Astrocyte (in vitro differentiated cells and primary cell): Measurements from ENCODE around the gene PRKD3. TPM values are rescaled to one million over a fixed set of nuclear protein-coding genes. Genes with fewer than 3 reads are reported as not detected.

Experiments
- DNase-seq: peaks from one replicate; pipeline ENCODE4 v3.0.0-alpha.2; 2010; ENCODE audit warnings: low read depth
- FAIRE-seq: peaks from 2 replicates; lab custom pipeline; 2011; peaks lifted over from hg19 to GRCh38; lab: Jason Lieb, UNC
- H2AFZ ChIP-seq: 2 replicates; pipeline ENCODE4 v1.6.0; 2012; ENCODE audit warnings: low read depth, low read length, inconsistent platforms
- H3K27ac ChIP-seq: 2 replicates; pipeline ENCODE4 v1.5.1; 2011; ENCODE audit warnings: low read depth, low read length, inconsistent platforms
- H3K27me3 ChIP-seq: 2 replicates; pipeline ENCODE4 v1.6.0; 2011; ENCODE audit warnings: low read length, inconsistent platforms; ENCODE audit not compliant: insufficient read depth
- H3K36me3 ChIP-seq: 2 replicates; pipeline ENCODE4 v1.5.1; 2011; ENCODE audit warnings: low read length, inconsistent platforms; ENCODE audit not compliant: insufficient read depth
- H3K4me1 ChIP-seq: 2 replicates; pipeline ENCODE4 v1.5.1; 2011; ENCODE audit warnings: low read length, inconsistent platforms; ENCODE audit not compliant: insufficient read depth
- H3K4me2 ChIP-seq: 2 replicates; pipeline ENCODE4 v1.6.0; 2012; ENCODE audit warnings: low read length, inconsistent platforms
- H3K4me3 ChIP-seq: 2 replicates; pipeline ENCODE4 v1.5.1; 2011; ENCODE audit warnings: low read depth, mild to moderate bottlenecking, low read length, inconsistent platforms; ENCODE audit not compliant: insufficient read depth
- H3K79me2 ChIP-seq: 2 replicates; pipeline ENCODE4 v1.6.0; 2012; ENCODE audit warnings: mild to moderate bottlenecking, low read length, inconsistent platforms; ENCODE audit not compliant: insufficient read depth
- H3K9ac ChIP-seq: 2 replicates; pipeline ENCODE4 v1.6.0; 2012; ENCODE audit warnings: mild to moderate bottlenecking, low read length, inconsistent platforms
- H3K9me3 ChIP-seq: 2 replicates; pipeline ENCODE4 v1.5.1; 2012; ENCODE audit warnings: low read depth, mild to moderate bottlenecking, low read length, inconsistent platforms; ENCODE audit not compliant: insufficient read depth
- H4K20me1 ChIP-seq: 2 replicates; pipeline ENCODE4 v1.6.0; 2012; ENCODE audit warnings: low read length, inconsistent platforms; ENCODE audit not compliant: insufficient read depth
- H3K27ac Mint-ChIP-seq: one replicate; pipeline ENCODE4 v1.8.0; 2021; ENCODE audit warnings: mild to moderate bottlenecking, mixed read lengths; ENCODE audit not compliant: unreplicated experiment
- H3K27me3 Mint-ChIP-seq: one replicate; pipeline ENCODE4 v1.8.0; 2021; ENCODE audit warnings: low read depth, mixed read lengths; ENCODE audit not compliant: unreplicated experiment
- H3K36me3 Mint-ChIP-seq: one replicate; pipeline ENCODE4 v1.8.0; 2021; ENCODE audit warnings: low read depth, mixed read lengths; ENCODE audit not compliant: unreplicated experiment
- H3K4me1 Mint-ChIP-seq: one replicate; pipeline ENCODE4 v1.8.0; 2021; ENCODE audit warnings: low read depth, mixed read lengths; ENCODE audit not compliant: unreplicated experiment
- H3K4me3 Mint-ChIP-seq: one replicate; pipeline ENCODE4 v1.8.0; 2021; ENCODE audit warnings: mild to moderate bottlenecking, moderate library complexity, mixed read lengths; ENCODE audit not compliant: unreplicated experiment
- H3K9me3 Mint-ChIP-seq: one replicate; pipeline ENCODE4 v1.8.0; 2021; ENCODE audit warnings: mild to moderate bottlenecking, mixed read lengths; ENCODE audit not compliant: unreplicated experiment
- CTCF ChIP-seq: IDR thresholded peaks from 2 replicates; pipeline ENCODE4 v1.5.1; 2011; ENCODE audit warnings: low read depth, mild to moderate bottlenecking, inconsistent platforms, low read length, moderate library complexity; ENCODE audit not compliant: insufficient read depth
- EZH2 ChIP-seq: IDR thresholded peaks from 2 replicates; pipeline ENCODE4 v1.6.1; 2012; ENCODE audit warnings: mild to moderate bottlenecking, low read length, inconsistent platforms; ENCODE audit not compliant: insufficient read depth
- total RNA-seq: library from RNA; stranded (reverse); gene quantifications from 2 replicates; pipeline ENCODE4 v1.2.1, GENCODE V29; 2021

Gene PRKD3
- total RNA-seq, 1 donor from 2014 or later = 42.5 TPM

GRCh38 chr2:37361216-37361815, 36.7 kb upstream of the PRKD3 start:
- Mint-ChIP-seq H3K27me3 (peaks cover 4% of the 10 kb centered on the region), H3K36me3 (peaks cover 2% of the 10 kb centered on the region), H3K27ac (no peak overlapping the region), H3K9me3 (no peaks in the 10 kb centered on the region), H3K4me1 (peaks cover under 1% of the 10 kb centered on the region), H3K4me3 (no peak overlapping the region)
- Histone ChIP-seq H2AFZ (no peak overlapping the region), H3K9ac (no peak overlapping the region), H3K4me1 (no peaks in the 10 kb centered on the region), H3K79me2 (no peaks in the 10 kb centered on the region), H3K36me3 (no peaks in the 10 kb centered on the region), H3K4me3 (no peak overlapping the region), H3K27me3 (no peaks in the 10 kb centered on the region), H3K27ac (no peak overlapping the region), H3K4me2 (no peak overlapping the region), H4K20me1 (no peaks in the 10 kb centered on the region), H3K9me3 (no peaks in the 10 kb centered on the region)
- TF ChIP-seq CTCF (no peak), EZH2 (no peak)
- no peak for FAIRE-seq
- DNase-seq = no peak

- FAIRE-seq (no peak), DNase-seq (no peak)
- Histone ChIP-seq H3K79me2 (no peaks in the 10 kb centered on the region), H2AFZ (no peak overlapping the region), H3K9ac (no peak overlapping the region), H3K4me1 (no peaks in the 10 kb centered on the region), H3K36me3 (no peaks in the 10 kb centered on the region), H3K9me3 (no peaks in the 10 kb centered on the region), H3K4me2 (no peak overlapping the region), H3K4me3 (no peak overlapping the region), H4K20me1 (no peaks in the 10 kb centered on the region), H3K27ac (no peak overlapping the region), H3K27me3 (no peaks in the 10 kb centered on the region)
- no peak for TF ChIP-seq CTCF
- TF ChIP-seq EZH2 = no peak
- no peaks in the 10 kb centered on the region for H3K4me1 Mint-ChIP-seq
- peaks cover 9% of the 10 kb centered on the region for H3K36me3 Mint-ChIP-seq
- no peak overlapping the region for H3K4me3 Mint-ChIP-seq
- H3K27ac Mint-ChIP-seq = no peak overlapping the region
- H3K27me3 Mint-ChIP-seq = peaks cover 10% of the 10 kb centered on the region
- H3K9me3 Mint-ChIP-seq = peaks cover 7% of the 10 kb centered on the region
Measured at GRCh38 chr2:37358466-37358865, 33.8 kb upstream of the PRKD3 start.

GRCh38 chr2:37357530-37357929, 32.9 kb upstream of the PRKD3 start:
- Histone ChIP-seq H3K4me3 (no peak overlapping the region), H2AFZ (no peak overlapping the region)
- no peak for FAIRE-seq

More at GRCh38 chr2:37357530-37357929, 32.9 kb upstream of the PRKD3 start:
- H3K36me3 ChIP-seq = no peaks in the 10 kb centered on the region
- peaks cover 7% of the 10 kb centered on the region for H3K9me3 Mint-ChIP-seq
- no peaks in the 10 kb centered on the region for H3K4me1 ChIP-seq
- H3K79me2 ChIP-seq = no peaks in the 10 kb centered on the region
- H3K9ac ChIP-seq = no peak overlapping the region
- no peaks in the 10 kb centered on the region for H3K9me3 ChIP-seq
- peaks cover 9% of the 10 kb centered on the region for H3K27me3 Mint-ChIP-seq
- no peaks in the 10 kb centered on the region for H4K20me1 ChIP-seq
- no peaks in the 10 kb centered on the region for H3K4me1 Mint-ChIP-seq
- TF ChIP-seq CTCF = no peak
- no peak for TF ChIP-seq EZH2
- no peak overlapping the region for H3K4me2 ChIP-seq
- H3K27ac ChIP-seq = no peak overlapping the region
- H3K27me3 ChIP-seq = no peaks in the 10 kb centered on the region
- H3K4me3 Mint-ChIP-seq = no peak overlapping the region
- H3K36me3 Mint-ChIP-seq = peaks cover 8% of the 10 kb centered on the region
- no peak for DNase-seq
- H3K27ac Mint-ChIP-seq = no peak overlapping the region
